Jurkat, Clone E6-1 (cell line): ENCODE data around the gene NADK.
A peak's percentile ranks its signal among the peaks of the same experiment; 100 is the strongest.

Source experiments
- DNase-seq: peaks from one replicate; pipeline ENCODE4 v3.0.0-alpha.2; 2011; ENCODE audit warnings: low read depth, low spot score
- H3K4me3 ChIP-seq: 2 replicates; pipeline ENCODE4 v1.5.1; 2011; ENCODE audit warnings: mild to moderate bottlenecking, low read length, control low read depth, moderate library complexity

The NADK gene

GRCh38 chr1:1788646-1789431, 10.6 kb upstream of the NADK start:
- no peak overlapping the region for H3K4me3 ChIP-seq
- DNase-seq = no peak

- no peak for DNase-seq
- H3K4me3 ChIP-seq = no peak overlapping the region
Measured at GRCh38 chr1:1788136-1788535, 9.9 kb upstream of the NADK start.

GRCh38 chr1:1786836-1787605, 8.8 kb upstream of the NADK start:
- no peak for DNase-seq
- no peak overlapping the region for H3K4me3 ChIP-seq

GRCh38 chr1:1785666-1786065, 7.4 kb upstream of the NADK start:
- DNase-seq = no peak
- H3K4me3 ChIP-seq = no peak overlapping the region

GRCh38 chr1:1784933-1785332, 6.7 kb upstream of the NADK start:
- DNase-seq = no peak
- H3K4me3 ChIP-seq = no peak overlapping the region

- no peak for DNase-seq
- no peak overlapping the region for H3K4me3 ChIP-seq
Measured at GRCh38 chr1:1783320-1783719, 5.0 kb upstream of the NADK start.

- no peak overlapping the region for H3K4me3 ChIP-seq
Measured at GRCh38 chr1:1782399-1783221, 4.3 kb upstream of the NADK start.

GRCh38 chr1:1781526-1781903, 3.2 kb upstream of the NADK start:
- H3K4me3 ChIP-seq = no peak overlapping the region
- no peak for DNase-seq

More at GRCh38 chr1:1782399-1783221, 4.3 kb upstream of the NADK start:
- no peak for DNase-seq

- DNase-seq = no peak
- H3K4me3 ChIP-seq = peak overlapping the region; percentile 27; the same call in 1 of the 2 replicates
Measured at GRCh38 chr1:1780598-1781525, 2.6 kb upstream of the NADK start.

GRCh38 chr1:1779691-1780597, 1.7 kb upstream of the NADK start:
- H3K4me3 ChIP-seq = peak overlapping the region; percentile 63
- peak; percentile 75 for DNase-seq

GRCh38 chr1:1779320-1779675, 1.0 kb upstream of the NADK start:
- no peak for DNase-seq
- peak overlapping the region; percentile 63 for H3K4me3 ChIP-seq

GRCh38 chr1:1778663-1779319, 521 bp upstream of the NADK start:
- peak; percentile 52 for DNase-seq

GRCh38 chr1:1777583-1777899, 729 bp downstream of the NADK start:
- DNase-seq = no peak
- peak overlapping the region; percentile 70 for H3K4me3 ChIP-seq

More at GRCh38 chr1:1778663-1779319, 521 bp upstream of the NADK start:
- H3K4me3 ChIP-seq = peak overlapping the region; percentile 63

- H3K4me3 ChIP-seq = peak overlapping the region; percentile 70
- no peak for DNase-seq
Measured at GRCh38 chr1:1776672-1777582, 1.3 kb downstream of the NADK start.

- DNase-seq = no peak
- H3K4me3 ChIP-seq = no peak overlapping the region
Measured at GRCh38 chr1:1775327-1776226, 2.7 kb downstream of the NADK start.
